Fibroblast of the aortic adventitia (primary cell): ENCODE data around the gene C16orf96. TPM values are rescaled to one million over a fixed set of nuclear protein-coding genes. Genes with fewer than 3 reads are reported as not detected.

ENCODE experiments used
- DNase-seq: peaks from one replicate; pipeline ENCODE4 v3.0.0-alpha.2; 2010; ENCODE audit warnings: low read depth
- H3K4me3 ChIP-seq: 2 replicates; pipeline ENCODE4 v1.5.1; 2011; ENCODE audit warnings: low read depth, mild to moderate bottlenecking, control low read depth, low read length, moderate library complexity
- CTCF ChIP-seq: IDR thresholded peaks from 2 replicates; pipeline ENCODE4 v1.5.1; 2011; ENCODE audit warnings: mild to moderate bottlenecking, low read length, control low read depth, inconsistent platforms; ENCODE audit not compliant: insufficient read depth
- total RNA-seq: library from RNA; depleted of rRNA; stranded (reverse); fragments of >200 nt; gene quantifications from 2 replicates; pipeline ENCODE4 v1.2.3, GENCODE V29; 2012; ENCODE audit warnings: low replicate concordance

Gene C16orf96
- total RNA-seq, 1 donor: under 0.01 TPM

- H3K4me3 ChIP-seq: no peak overlapping the region
- TF ChIP-seq CTCF: no peak
Measured at GRCh38 chr16:4524571-4524970, 31.6 kb upstream of the C16orf96 start.

GRCh38 chr16:4525069-4525468 lies 31.1 kb upstream of the C16orf96 start:
- H3K4me3 ChIP-seq: no peak overlapping the region
- no peak for TF ChIP-seq CTCF
- no peak for DNase-seq

More at GRCh38 chr16:4524571-4524970, 31.6 kb upstream of the C16orf96 start:
- no peak for DNase-seq

- no peak overlapping the region for H3K4me3 ChIP-seq
- TF ChIP-seq CTCF: no peak
- DNase-seq: no peak
Measured at GRCh38 chr16:4525634-4526277, 30.4 kb upstream of the C16orf96 start.

- DNase-seq: peak; percentile 31
- TF ChIP-seq CTCF: peak; percentile 18
- no peak overlapping the region for H3K4me3 ChIP-seq
Measured at GRCh38 chr16:4529085-4530060, 26.8 kb upstream of the C16orf96 start.

- no peak for DNase-seq
- no peak overlapping the region for H3K4me3 ChIP-seq
- TF ChIP-seq CTCF: no peak
Measured at GRCh38 chr16:4531811-4532210, 24.3 kb upstream of the C16orf96 start.

- TF ChIP-seq CTCF: no peak
- H3K4me3 ChIP-seq: no peak overlapping the region
- DNase-seq: no peak
Measured at GRCh38 chr16:4532238-4532637, 23.9 kb upstream of the C16orf96 start.
